SK-N-SH (cell line): Measurements from ENCODE around the gene ZDHHC14. TPM values are rescaled to one million over a fixed set of nuclear protein-coding genes. Genes with fewer than 3 reads are reported as not detected.

Experiments
- CTCF ChIA-PET: fragments of 300-600, 350-600 bp; formaldehyde crosslinking; extraction: SDS; loops from one replicate; lab custom pipeline; 2021; lab: Yijun Ruan, JAX
- POLR2A ChIA-PET: fragments of 350-600 bp; sonication (Branson Sonifier 250); formaldehyde crosslinking; extraction: SDS; loops from one replicate; lab custom pipeline; 2020; ENCODE audit warnings: antibody characterized with exemption, inconsistent platforms; lab: Yijun Ruan, JAX
- DNase-seq: peaks from one replicate; pipeline ENCODE4 v3.0.0; 2012
- H2AFZ ChIP-seq: fragments of 200-600 bp; sonication (generic); 2 replicates; pipeline ENCODE4 v1.8.1; 2016; ENCODE audit warnings: antibody characterized with exemption, mild to moderate bottlenecking, low read depth
- H3F3A ChIP-seq: fragments of 200-600 bp; sonication (generic); replicated peaks from 2 replicates; pipeline ENCODE3; 2016; ENCODE audit warnings: antibody characterized with exemption, mild to moderate bottlenecking; ENCODE audit not compliant: insufficient read depth
- H3K27ac ChIP-seq, 2 experiments: fragments of 200-500 bp in 1 of 2; fragments of 200-600 bp in 1 of 2; sonication (Bioruptor generic) in 1 of 2; sonication (generic), shearing (Covaris generic) in 1 of 2; 2 replicates each; pipeline versions ENCODE4 v1.5.1 to v1.6.1; 2014 to 2016; ENCODE audit warnings: low read depth in 2 of 2, inconsistent platforms in 1 of 2, low read length in 1 of 2, mild to moderate bottlenecking in 1 of 2, mixed read lengths in 1 of 2
- H3K27me3 ChIP-seq: fragments of 200-600 bp; sonication (generic), shearing (Covaris generic); 2 replicates; pipeline ENCODE4 v1.6.1; 2016; ENCODE audit warnings: mixed run types; ENCODE audit not compliant: insufficient read depth
- H3K36me3 ChIP-seq, 2 experiments: fragments of 200-500 bp in 1 of 2; fragments of 200-600 bp in 1 of 2; sonication (Bioruptor generic) in 1 of 2; sonication (generic) in 1 of 2; replicated peaks in 1 of 2; 2 replicates each; pipeline versions ENCODE3 to v1.5.1; 2014 to 2016; ENCODE audit warnings: low read length in 1 of 2, mild to moderate bottlenecking in 1 of 2; ENCODE audit not compliant: insufficient read depth in 2 of 2, control insufficient read depth in 1 of 2
- H3K4me1 ChIP-seq, 2 experiments: fragments of 200-500 bp in 1 of 2; fragments of 200-600 bp in 1 of 2; sonication (Bioruptor generic) in 1 of 2; sonication (generic), shearing (Covaris generic) in 1 of 2; 2 replicates each; pipeline versions ENCODE4 v1.5.1 to v1.6.1; 2014 to 2016; ENCODE audit warnings: low read depth in 1 of 2, low read length in 1 of 2, mixed run types in 1 of 2; ENCODE audit not compliant: insufficient read depth in 2 of 2, control insufficient read depth in 1 of 2
- H3K4me2 ChIP-seq: fragments of 200-600 bp; sonication (generic), shearing (Covaris generic); 2 replicates; pipeline ENCODE4 v1.6.1; 2017; ENCODE audit warnings: mixed run types
- H3K4me3 ChIP-seq, 2 experiments: fragments of 200-500 bp in 1 of 2; fragments of 200-600 bp in 1 of 2; sonication (Bioruptor generic) in 1 of 2; sonication (generic), shearing (Covaris generic) in 1 of 2; 2 replicates each; pipeline versions ENCODE4 v1.5.1 to v1.8.1; 2014 to 2016; ENCODE audit warnings: low read depth in 2 of 2, inconsistent platforms in 1 of 2, low read length in 1 of 2, mild to moderate bottlenecking in 1 of 2, mixed read lengths in 1 of 2, moderate library complexity in 1 of 2
- H3K79me2 ChIP-seq: fragments of 200-600 bp; sonication (generic); 2 replicates; pipeline ENCODE4 v1.8.1; 2017; ENCODE audit warnings: mild to moderate bottlenecking; ENCODE audit not compliant: insufficient read depth
- H3K9ac ChIP-seq: fragments of 200-600 bp; sonication (generic); 2 replicates; pipeline ENCODE4 v1.6.1; 2017; ENCODE audit warnings: mixed run types
- H3K9me2 ChIP-seq: fragments of 200-600 bp; sonication (generic); 2 replicates; pipeline ENCODE4 v1.6.1; 2017; ENCODE audit warnings: mixed run types
- H3K9me3 ChIP-seq: fragments of 200-600 bp; sonication (generic); 2 replicates; pipeline ENCODE4 v1.6.1; 2017; ENCODE audit warnings: mixed run types, mild to moderate bottlenecking, moderate library complexity
- H4K20me1 ChIP-seq: fragments of 200-600 bp; sonication (generic); 2 replicates; pipeline ENCODE4 v1.6.1; 2017; ENCODE audit warnings: mild to moderate bottlenecking, mixed run types; ENCODE audit not compliant: insufficient read depth
- FOSL2 ChIP-seq: IDR thresholded peaks from 2 replicates; pipeline ENCODE4 v1.4.0; 2012; ENCODE audit warnings: low read depth, mild to moderate bottlenecking, moderate library complexity, borderline replicate concordance
- IRF3 ChIP-seq: fragments of 150-350 bp; IDR thresholded peaks from 2 replicates; pipeline ENCODE4 v1.6.1; 2016; ENCODE audit warnings: mild to moderate bottlenecking, low read depth, low read length
- JUND ChIP-seq: IDR thresholded peaks from 2 replicates; pipeline ENCODE4 v1.4.0; 2012
- MEF2A ChIP-seq: IDR thresholded peaks from 2 replicates; pipeline ENCODE4 v1.4.0; 2012; ENCODE audit warnings: low read depth, borderline replicate concordance
- MXI1 ChIP-seq: IDR thresholded peaks from 2 replicates; pipeline ENCODE4 v1.6.1; 2012; ENCODE audit warnings: mild to moderate bottlenecking, low read depth, low read length, improper control_type of control experiment
- NRF1 ChIP-seq: IDR thresholded peaks from 2 replicates; pipeline ENCODE4 v1.6.1; 2012; ENCODE audit warnings: low read depth, mild to moderate bottlenecking, low read length
- POLR2AphosphoS5 ChIP-seq: IDR thresholded peaks from 2 replicates; pipeline ENCODE4 v1.6.1; 2012; ENCODE audit warnings: low read depth, low read length
- REST ChIP-seq: IDR thresholded peaks from 2 replicates; pipeline ENCODE4 v1.6.1; 2012; ENCODE audit warnings: mild to moderate bottlenecking, low read depth, low read length, moderate library complexity
- SMC3 ChIP-seq: IDR thresholded peaks from 2 replicates; pipeline ENCODE4 v1.6.1; 2012; ENCODE audit warnings: low read depth, low read length, improper control_type of control experiment
- TAF1 ChIP-seq: IDR thresholded peaks from 2 replicates; pipeline ENCODE4 v1.6.1; 2012; ENCODE audit warnings: low read depth, mild to moderate bottlenecking, low read length, moderate library complexity, borderline replicate concordance
- TCF12 ChIP-seq: IDR thresholded peaks from 2 replicates; pipeline ENCODE4 v1.4.0; 2012
- YY1 ChIP-seq: IDR thresholded peaks from 2 replicates; pipeline ENCODE4 v1.4.0; 2012; ENCODE audit warnings: low read depth, mild to moderate bottlenecking
- ZBTB33 ChIP-seq: IDR thresholded peaks from 2 replicates; pipeline ENCODE4 v1.4.0; 2012; ENCODE audit warnings: low read depth, borderline replicate concordance
- WGBS: methylation state at CpG from one replicate; pipeline ENCODE4 v1.1.6; 2017; ENCODE audit warnings: low lambda C conversion rate; 5-methylcytosine and 5-hydroxymethylcytosine counted together
- polyA plus RNA-seq, 3 experiments: library from polyadenylated mRNA; depleted of rRNA; stranded (reverse); fragments of >200 nt; gene quantifications; 2 replicates each; pipeline ENCODE4 v1.2.3, GENCODE V29; 2012
- TF ChIP-seq, protein P1 (sequence below): fragments of 150-350 bp; IDR thresholded peaks from 2 replicates; pipeline ENCODE4 v1.6.1; 2017; ENCODE audit warnings: antibody characterized with exemption, low read length, low read depth, borderline replicate concordance
- TF ChIP-seq, protein P2 (sequence below): IDR thresholded peaks from 2 replicates; pipeline ENCODE4; 2012

Gene ZDHHC14
- polyA plus RNA-seq, 1 of the 3 experiments (the other 2 are of a cell fraction): 5.4 TPM

- Histone ChIP-seq H3K79me2 (no peaks in the 10 kb centered on the region), H3K27me3 (no peaks in the 10 kb centered on the region), H3K9me2 (no peaks in the 10 kb centered on the region), H3K4me3 (no peak overlapping the region), H3K27ac (no peak overlapping the region), H4K20me1 (no peaks in the 10 kb centered on the region), H3K9me3 (no peaks in the 10 kb centered on the region), H2AFZ (no peak overlapping the region), H3K9ac (no peak overlapping the region), H3F3A (no peaks in the 10 kb centered on the region), H3K36me3 (no peaks in the 10 kb centered on the region), H3K4me1 (no peaks in the 10 kb centered on the region), H3K4me2 (no peak overlapping the region)
- 83% methylated on average over 5 of the region's 5 CpGs for WGBS
- TF ChIP-seq, protein P1, sequence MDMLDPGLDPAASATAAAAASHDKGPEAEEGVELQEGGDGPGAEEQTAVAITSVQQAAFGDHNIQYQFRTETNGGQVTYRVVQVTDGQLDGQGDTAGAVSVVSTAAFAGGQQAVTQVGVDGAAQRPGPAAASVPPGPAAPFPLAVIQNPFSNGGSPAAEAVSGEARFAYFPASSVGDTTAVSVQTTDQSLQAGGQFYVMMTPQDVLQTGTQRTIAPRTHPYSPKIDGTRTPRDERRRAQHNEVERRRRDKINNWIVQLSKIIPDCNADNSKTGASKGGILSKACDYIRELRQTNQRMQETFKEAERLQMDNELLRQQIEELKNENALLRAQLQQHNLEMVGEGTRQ: no peak
- no peak for TF ChIP-seq ZBTB33
- TF ChIP-seq REST: no peak
- no peak for TF ChIP-seq MEF2A
- TF ChIP-seq POLR2AphosphoS5: no peak
- TF ChIP-seq JUND: no peak
- TF ChIP-seq FOSL2: no peak
- TF ChIP-seq SMC3: no peak
- no peak for TF ChIP-seq NRF1
- no peak for TF ChIP-seq TAF1
- no peak for TF ChIP-seq TCF12
- TF ChIP-seq YY1: no peak
- TF ChIP-seq, protein P2, sequence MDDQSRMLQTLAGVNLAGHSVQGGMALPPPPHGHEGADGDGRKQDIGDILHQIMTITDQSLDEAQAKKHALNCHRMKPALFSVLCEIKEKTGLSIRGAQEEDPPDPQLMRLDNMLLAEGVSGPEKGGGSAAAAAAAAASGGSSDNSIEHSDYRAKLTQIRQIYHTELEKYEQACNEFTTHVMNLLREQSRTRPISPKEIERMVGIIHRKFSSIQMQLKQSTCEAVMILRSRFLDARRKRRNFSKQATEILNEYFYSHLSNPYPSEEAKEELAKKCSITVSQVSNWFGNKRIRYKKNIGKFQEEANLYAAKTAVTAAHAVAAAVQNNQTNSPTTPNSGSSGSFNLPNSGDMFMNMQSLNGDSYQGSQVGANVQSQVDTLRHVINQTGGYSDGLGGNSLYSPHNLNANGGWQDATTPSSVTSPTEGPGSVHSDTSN: no peak
- no peak for TF ChIP-seq IRF3
- TF ChIP-seq MXI1: no peak
- ChIA-PET POLR2A (interaction anchor here (0.6 kb wide), 1 partner anchor 28 kb away, joined by 3 read pairs; no protein-coding TSS in a partner anchor), CTCF (interaction anchor here (0.6 to 0.8 kb wide), 2 partner anchors 258 to 376 kb away, joined by 3 read pairs; no protein-coding TSS in a partner anchor)
- no peak for DNase-seq
Measured at GRCh38 chr6:157410045-157410444, 29.1 kb downstream of the ZDHHC14 start.
